Ishikawa (cell line): Measurements from ENCODE around the gene TBX22.

ENCODE experiments used
- CEBPB ChIP-seq: IDR thresholded peaks from 2 replicates; pipeline ENCODE4 v1.6.1; 2012
- CREB1 ChIP-seq: IDR thresholded peaks from 2 replicates; pipeline ENCODE4 v1.6.1; 2012; ENCODE audit warnings: low read depth
- EGR1 ChIP-seq: IDR thresholded peaks from 2 replicates; pipeline ENCODE4 v1.6.1; 2012
- EP300 ChIP-seq: IDR thresholded peaks from 2 replicates; pipeline ENCODE4 v1.6.1; 2012; ENCODE audit warnings: borderline replicate concordance
- FOXM1 ChIP-seq: IDR thresholded peaks from 2 replicates; pipeline ENCODE4 v1.6.1; 2012; ENCODE audit warnings: low read depth, borderline replicate concordance
- NFIC ChIP-seq: IDR thresholded peaks from 2 replicates; pipeline ENCODE4 v1.6.1; 2012
- RAD21 ChIP-seq: IDR thresholded peaks from 2 replicates; pipeline ENCODE4 v1.6.1; 2012; ENCODE audit warnings: low read depth
- TAF1 ChIP-seq: IDR thresholded peaks from 2 replicates; pipeline ENCODE4 v1.6.1; 2012; ENCODE audit warnings: low read depth, mild to moderate bottlenecking
- TCF12 ChIP-seq: IDR thresholded peaks from 2 replicates; pipeline ENCODE4 v1.6.1; 2012; ENCODE audit warnings: low read depth
- TEAD4 ChIP-seq: IDR thresholded peaks from 2 replicates; pipeline ENCODE4 v1.6.1; 2012
- YY1 ChIP-seq: IDR thresholded peaks from 2 replicates; pipeline ENCODE4 v1.6.1; 2012; ENCODE audit warnings: low read depth
- ZBTB7A ChIP-seq: IDR thresholded peaks from 2 replicates; pipeline ENCODE4 v1.6.1; 2012; ENCODE audit warnings: low read depth
- TF ChIP-seq, protein P1 (sequence below): IDR thresholded peaks from 2 replicates; pipeline ENCODE4 v1.6.1; 2012
- TF ChIP-seq, protein P2 (sequence below): IDR thresholded peaks from 2 replicates; pipeline ENCODE4 v1.6.1; 2012
- TF ChIP-seq, protein P3 (sequence below): IDR thresholded peaks from 2 replicates; pipeline ENCODE4 v1.6.1; 2012; ENCODE audit warnings: low read depth, mild to moderate bottlenecking

The TBX22 gene

DNA sequence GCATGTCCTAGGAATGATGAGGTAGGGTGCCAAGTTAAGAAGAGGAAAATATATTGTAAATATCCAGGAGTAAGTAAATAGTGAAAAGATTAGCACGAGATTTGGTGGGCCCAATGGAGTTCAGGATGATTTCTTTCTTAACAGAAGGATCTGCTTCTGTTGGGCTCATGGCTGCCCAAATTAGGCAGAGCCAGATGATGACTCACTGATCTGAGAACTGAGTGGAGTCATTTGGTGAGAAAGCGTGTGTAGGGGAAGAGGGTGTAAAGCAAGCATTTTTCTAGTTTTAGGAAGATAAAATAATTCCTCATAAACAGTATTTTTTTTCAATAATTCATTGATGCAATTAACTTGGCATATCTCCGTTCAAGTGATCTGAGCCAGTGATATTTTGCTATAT is 1.6 kb downstream of the TBX22 start:
- TF ChIP-seq, protein P1, sequence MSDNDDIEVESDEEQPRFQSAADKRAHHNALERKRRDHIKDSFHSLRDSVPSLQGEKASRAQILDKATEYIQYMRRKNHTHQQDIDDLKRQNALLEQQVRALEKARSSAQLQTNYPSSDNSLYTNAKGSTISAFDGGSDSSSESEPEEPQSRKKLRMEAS, result no peak
- no peak for TF ChIP-seq RAD21
- TF ChIP-seq TCF12, result no peak

DNA sequence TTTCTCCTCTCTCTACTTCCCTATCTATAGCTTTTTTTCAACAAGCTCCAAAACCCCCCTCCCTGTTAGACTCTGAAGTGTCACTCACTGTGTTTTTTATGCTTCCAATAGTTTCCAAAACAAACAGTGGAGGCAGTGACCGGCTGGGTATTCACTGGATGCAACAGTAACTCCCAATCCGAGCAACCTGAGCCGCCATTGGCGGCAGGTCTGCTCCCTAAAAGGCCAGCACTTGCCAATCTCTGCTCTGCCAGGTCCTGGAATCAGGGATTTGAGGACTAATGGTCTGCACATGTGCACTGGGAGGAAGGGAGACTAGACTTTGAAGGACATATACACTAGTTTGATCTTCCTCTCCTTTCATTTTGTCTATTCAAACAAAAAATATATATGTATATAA is 7.1 kb downstream of the TBX22 start:
- no peak for TF ChIP-seq FOXM1
- no peak for TF ChIP-seq EGR1
- TF ChIP-seq YY1, result no peak
- no peak for TF ChIP-seq ZBTB7A
- TF ChIP-seq, protein P2, sequence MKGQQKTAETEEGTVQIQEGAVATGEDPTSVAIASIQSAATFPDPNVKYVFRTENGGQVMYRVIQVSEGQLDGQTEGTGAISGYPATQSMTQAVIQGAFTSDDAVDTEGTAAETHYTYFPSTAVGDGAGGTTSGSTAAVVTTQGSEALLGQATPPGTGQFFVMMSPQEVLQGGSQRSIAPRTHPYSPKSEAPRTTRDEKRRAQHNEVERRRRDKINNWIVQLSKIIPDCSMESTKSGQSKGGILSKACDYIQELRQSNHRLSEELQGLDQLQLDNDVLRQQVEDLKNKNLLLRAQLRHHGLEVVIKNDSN, result no peak
- no peak for TF ChIP-seq RAD21
- TF ChIP-seq, protein P3, sequence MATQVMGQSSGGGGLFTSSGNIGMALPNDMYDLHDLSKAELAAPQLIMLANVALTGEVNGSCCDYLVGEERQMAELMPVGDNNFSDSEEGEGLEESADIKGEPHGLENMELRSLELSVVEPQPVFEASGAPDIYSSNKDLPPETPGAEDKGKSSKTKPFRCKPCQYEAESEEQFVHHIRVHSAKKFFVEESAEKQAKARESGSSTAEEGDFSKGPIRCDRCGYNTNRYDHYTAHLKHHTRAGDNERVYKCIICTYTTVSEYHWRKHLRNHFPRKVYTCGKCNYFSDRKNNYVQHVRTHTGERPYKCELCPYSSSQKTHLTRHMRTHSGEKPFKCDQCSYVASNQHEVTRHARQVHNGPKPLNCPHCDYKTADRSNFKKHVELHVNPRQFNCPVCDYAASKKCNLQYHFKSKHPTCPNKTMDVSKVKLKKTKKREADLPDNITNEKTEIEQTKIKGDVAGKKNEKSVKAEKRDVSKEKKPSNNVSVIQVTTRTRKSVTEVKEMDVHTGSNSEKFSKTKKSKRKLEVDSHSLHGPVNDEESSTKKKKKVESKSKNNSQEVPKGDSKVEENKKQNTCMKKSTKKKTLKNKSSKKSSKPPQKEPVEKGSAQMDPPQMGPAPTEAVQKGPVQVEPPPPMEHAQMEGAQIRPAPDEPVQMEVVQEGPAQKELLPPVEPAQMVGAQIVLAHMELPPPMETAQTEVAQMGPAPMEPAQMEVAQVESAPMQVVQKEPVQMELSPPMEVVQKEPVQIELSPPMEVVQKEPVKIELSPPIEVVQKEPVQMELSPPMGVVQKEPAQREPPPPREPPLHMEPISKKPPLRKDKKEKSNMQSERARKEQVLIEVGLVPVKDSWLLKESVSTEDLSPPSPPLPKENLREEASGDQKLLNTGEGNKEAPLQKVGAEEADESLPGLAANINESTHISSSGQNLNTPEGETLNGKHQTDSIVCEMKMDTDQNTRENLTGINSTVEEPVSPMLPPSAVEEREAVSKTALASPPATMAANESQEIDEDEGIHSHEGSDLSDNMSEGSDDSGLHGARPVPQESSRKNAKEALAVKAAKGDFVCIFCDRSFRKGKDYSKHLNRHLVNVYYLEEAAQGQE, result no peak
- TF ChIP-seq TEAD4, result no peak
- TF ChIP-seq CREB1, result no peak
- TF ChIP-seq CEBPB, result no peak
- no peak for TF ChIP-seq TAF1
- no peak for TF ChIP-seq NFIC
- TF ChIP-seq, protein P1, result no peak
- no peak for TF ChIP-seq TCF12
- TF ChIP-seq EP300, result no peak

DNA sequence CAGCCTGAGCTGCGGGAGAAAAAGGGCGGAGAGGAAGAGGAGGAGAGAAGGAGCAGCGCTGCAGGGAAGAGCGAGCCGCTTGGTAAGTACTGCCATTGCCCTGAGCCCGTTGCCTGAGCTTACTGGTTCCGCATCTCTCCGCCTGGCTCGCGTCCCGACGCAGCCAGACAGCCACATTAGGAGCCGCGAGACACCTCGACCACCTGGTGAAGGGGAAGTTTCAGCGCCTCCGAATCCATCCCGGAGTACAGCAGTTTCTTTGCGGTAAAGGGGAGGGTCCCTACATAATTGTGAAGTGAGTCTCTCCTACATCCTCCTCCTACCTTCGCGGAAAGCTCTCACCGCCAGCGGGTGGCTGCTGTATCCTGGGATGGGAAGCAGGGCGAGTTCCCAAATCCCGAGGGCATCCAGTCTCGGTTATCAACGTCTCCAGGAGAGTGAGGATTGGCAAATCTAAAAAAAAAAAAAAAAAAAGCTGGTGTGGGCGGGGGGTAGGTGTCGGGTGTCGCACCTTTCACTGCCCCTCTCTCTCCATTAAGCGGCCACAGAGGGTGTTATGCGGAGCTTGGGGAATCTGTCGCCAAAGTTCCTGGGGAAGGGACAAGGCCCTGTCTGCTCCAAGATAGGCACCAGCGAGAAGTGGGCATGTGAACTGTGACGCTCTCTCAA is 7.9 kb downstream of the TBX22 start:
- no peak for TF ChIP-seq CEBPB
- no peak for TF ChIP-seq CREB1
- no peak for TF ChIP-seq RAD21
- TF ChIP-seq, protein P3, result no peak
- no peak for TF ChIP-seq YY1
- no peak for TF ChIP-seq EGR1
- TF ChIP-seq FOXM1, result no peak
- TF ChIP-seq TAF1, result no peak
- TF ChIP-seq ZBTB7A, result no peak
- TF ChIP-seq, protein P1, result no peak

DNA sequence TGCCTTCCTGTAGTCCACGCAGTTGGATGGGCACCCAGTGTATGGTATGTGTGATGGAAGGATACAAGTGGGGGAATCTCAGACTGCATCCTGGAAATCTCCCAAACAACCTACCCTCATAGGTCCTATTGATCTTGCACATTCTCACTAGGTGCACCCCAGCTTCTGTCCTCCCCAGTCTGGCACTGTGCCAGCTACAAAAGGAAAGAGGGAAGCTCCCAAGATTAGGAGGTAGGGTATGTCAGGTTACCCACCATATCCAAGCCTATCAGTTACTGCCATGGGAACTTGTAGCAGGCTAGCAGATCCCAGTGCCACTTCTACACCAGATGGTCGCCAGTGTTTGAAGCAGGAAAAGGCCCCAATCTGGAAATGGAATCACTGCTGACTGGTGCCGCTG is 11.6 kb downstream of the TBX22 start:
- TF ChIP-seq CEBPB, result no peak
- TF ChIP-seq, protein P3, result no peak
- TF ChIP-seq EP300, result no peak
- TF ChIP-seq ZBTB7A, result no peak
- TF ChIP-seq RAD21, result no peak
- no peak for TF ChIP-seq TCF12
- TF ChIP-seq FOXM1, result no peak
- TF ChIP-seq, protein P2, result no peak
- no peak for TF ChIP-seq CREB1
- TF ChIP-seq TAF1, result no peak
- TF ChIP-seq TEAD4, result no peak
